Measurements from ENCODE around the gene ABHD16A.

Gene ABHD16A

GRCh38 chr6:31639449-31639861 is 63.7 kb downstream of the ABHD16A start:
- DNase-seq (ENCODE audit: low read depth): no peak

- DNase-seq (ENCODE audit: low read depth): no peak
These were observed 64.1 kb downstream of the ABHD16A start for GRCh38 chr6:31639043-31639442.
